BE2C (cell line): ENCODE data around the gene CRCP. TPM values are rescaled to one million over a fixed set of nuclear protein-coding genes. Genes with fewer than 3 reads are reported as not detected.
"Not testable (repeated sequence)": the region's sequence is repeated elsewhere in the genome, so short reads cannot be mapped to it uniquely, and the experiment has no call there.

Experiments
- DNase-seq: peaks from one replicate; pipeline ENCODE4 v3.0.0-alpha.2; 2020
- H3K27me3 ChIP-seq: fragments of 250-450 bp; sonication (Bioruptor Pico); 2 replicates; pipeline ENCODE4 v1.5.1; 2020; ENCODE audit warnings: mild to moderate bottlenecking
- H3K36me3 ChIP-seq: fragments of 250-450 bp; sonication (Bioruptor Pico); 2 replicates; pipeline ENCODE4 v1.5.1; 2020; ENCODE audit warnings: mild to moderate bottlenecking
- H3K4me1 ChIP-seq: fragments of 250-450 bp; sonication (Bioruptor Pico); 2 replicates; pipeline ENCODE4 v1.5.1; 2020
- H3K4me3 ChIP-seq: 2 replicates; pipeline ENCODE4 v1.5.1; 2011; ENCODE audit warnings: low read depth, low read length
- H3K9me3 ChIP-seq: fragments of 250-450 bp; sonication (Bioruptor Pico); 2 replicates; pipeline ENCODE4 v1.5.1; 2020
- CTCF ChIP-seq: IDR thresholded peaks from 2 replicates; pipeline ENCODE4 v1.5.1; 2012; ENCODE audit warnings: mild to moderate bottlenecking, low read depth, low read length
- polyA plus RNA-seq: library from polyadenylated mRNA; unstranded; fragments of >200 nt; gene quantifications from one replicate; pipeline ENCODE4 v1.2.1, GENCODE V29; 2012; ENCODE audit warnings: low read depth, missing spikeins; ENCODE audit not compliant: insufficient read length, insufficient read depth

Gene CRCP
- 68.8 TPM for polyA plus RNA-seq

GRCh38 chr7:66114743-66115649, at the start of gene CRCP:
Gene CRCP, plus strand, starts transcription at chr7:66114847. Its CDS starts 116 bp downstream, at chr7:66114963.
- DNase-seq = peak; percentile 77
- Histone ChIP-seq H3K4me3 (peak within 1 kb of the TSS; percentile 93), H3K36me3 (peaks cover 13% of the 10 kb centered on the region), H3K4me1 (no peaks in the 10 kb centered on the region; the same call in 1 of the 2 replicates), H3K9me3 (no peaks in the 10 kb centered on the region), H3K27me3 (no peaks in the 10 kb centered on the region)
- peak; percentile 46 for TF ChIP-seq CTCF

- no peak for TF ChIP-seq CTCF
- no peak for DNase-seq
- Histone ChIP-seq H3K9me3 (no peaks in the 10 kb centered on the region), H3K27me3 (no peaks in the 10 kb centered on the region), H3K36me3 (no peaks in the 10 kb centered on the region), H3K4me3 (no peak overlapping the region), H3K4me1 (no peaks in the 10 kb centered on the region)
Observed at GRCh38 chr7:66069732-66070131, 44.9 kb upstream of the CRCP start.

GRCh38 chr7:66070222-66070621, 44.4 kb upstream of the CRCP start:
- Histone ChIP-seq H3K36me3 (no peaks in the 10 kb centered on the region), H3K4me1 (no peaks in the 10 kb centered on the region), H3K4me3 (no peak overlapping the region), H3K9me3 (no peaks in the 10 kb centered on the region), H3K27me3 (no peaks in the 10 kb centered on the region)
- no peak for DNase-seq
- TF ChIP-seq CTCF = no peak

GRCh38 chr7:66072208-66072607, 42.4 kb upstream of the CRCP start:
- not testable (repeated sequence) for H3K4me3 ChIP-seq, DNase-seq, H3K36me3 ChIP-seq, H3K9me3 ChIP-seq, H3K27me3 ChIP-seq, H3K4me1 ChIP-seq

GRCh38 chr7:66075590-66076461, 38.8 kb upstream of the CRCP start, which contains the start of gene ASL:
Gene ASL, plus strand, starts transcription at chr7:66075819. Its CDS starts 263 bp downstream, at chr7:66076082.
- Histone ChIP-seq H3K4me1 (peaks cover 4% of the 10 kb centered on the region; the same call in 1 of the 2 replicates), H3K27me3 (no peaks in the 10 kb centered on the region), H3K36me3 (no peaks in the 10 kb centered on the region), H3K9me3 (no peaks in the 10 kb centered on the region), H3K4me3 (peak within 1 kb of the TSS; percentile 96)
- TF ChIP-seq CTCF = no peak
- peak; percentile 98 for DNase-seq
